ENCODE data around the gene PARN. TPM values are rescaled to one million over a fixed set of nuclear protein-coding genes. Genes with fewer than 3 reads are reported as not detected.

PARN gene
- total and polyA plus RNA-seq, 2 of the 4 experiments (the other 2 are of a cell fraction) = 24.6 to 25.1 TPM

DNA sequence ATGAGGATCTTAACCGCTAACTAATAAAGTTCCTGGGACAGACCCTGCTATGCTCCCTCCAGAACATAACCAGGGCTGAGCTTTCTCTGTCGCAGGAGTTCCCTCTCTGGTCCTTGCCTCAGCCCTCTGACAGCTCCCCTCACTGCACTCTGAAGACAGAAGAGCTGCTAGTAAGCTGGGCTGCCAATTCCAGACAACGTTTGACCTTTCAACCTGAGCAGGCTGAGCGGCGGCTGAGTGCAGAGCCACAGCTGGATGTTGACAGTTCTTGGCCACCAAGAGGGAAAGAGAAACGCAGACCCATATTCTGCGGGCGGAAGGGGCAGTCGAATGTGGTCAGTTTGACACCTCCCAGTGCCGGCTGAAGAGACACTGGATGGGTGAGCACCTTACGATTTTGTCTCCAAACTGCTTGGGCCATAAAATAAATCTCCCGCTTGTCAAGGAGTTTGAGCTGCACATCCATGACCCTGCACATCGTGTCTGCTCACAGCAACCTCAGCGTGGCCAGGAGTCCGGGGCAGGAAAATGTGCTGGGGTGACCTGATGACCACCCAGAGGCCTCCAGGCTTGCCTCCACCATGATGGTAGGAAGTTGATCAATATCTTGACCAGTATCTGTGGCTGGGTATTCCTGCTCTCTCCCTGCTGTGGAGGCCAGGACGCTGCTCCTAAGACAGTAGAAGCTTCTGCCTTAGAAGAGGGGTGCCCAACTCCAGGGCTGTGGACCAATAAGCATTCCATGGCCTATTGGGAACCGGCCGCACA is 209.2 kb downstream of the PARN start:
- no peak overlapping the region for H4K91ac ChIP-seq (ENCODE audit: insufficient read depth, low read depth, low read length)
- H3K4me2 ChIP-seq (ENCODE audit: low read depth, low read length) = no peak overlapping the region
- no peak overlapping the region for H3K56ac ChIP-seq (ENCODE audit: extremely low read depth, insufficient read depth, low read length)
- H3K27me3 ChIP-seq (ENCODE audit: control insufficient read depth, insufficient read depth, low read length) = no peaks in the 10 kb centered on the region
- H2AFZ ChIP-seq (replicated peaks; ENCODE audit: low read length, poor library complexity) = no peak overlapping the region
- POLR2A ChIA-PET (ENCODE audit: unreplicated experiment) = no interaction called here
- no peak overlapping the region for H3K9ac ChIP-seq (ENCODE audit: low read depth, low read length)
- TF ChIP-seq MXI1 (IDR thresholded peaks at IDR 0.05; ENCODE audit: borderline replicate concordance, low read depth, low read length) (no peak), RCOR1 (IDR thresholded peaks at IDR 0.05; ENCODE audit: insufficient replicate concordance, low read length) (no peak), FOS (IDR thresholded peaks at IDR 0.05; ENCODE audit: low read depth, low read length) (no peak)
- TF ChIP-seq, protein P1, sequence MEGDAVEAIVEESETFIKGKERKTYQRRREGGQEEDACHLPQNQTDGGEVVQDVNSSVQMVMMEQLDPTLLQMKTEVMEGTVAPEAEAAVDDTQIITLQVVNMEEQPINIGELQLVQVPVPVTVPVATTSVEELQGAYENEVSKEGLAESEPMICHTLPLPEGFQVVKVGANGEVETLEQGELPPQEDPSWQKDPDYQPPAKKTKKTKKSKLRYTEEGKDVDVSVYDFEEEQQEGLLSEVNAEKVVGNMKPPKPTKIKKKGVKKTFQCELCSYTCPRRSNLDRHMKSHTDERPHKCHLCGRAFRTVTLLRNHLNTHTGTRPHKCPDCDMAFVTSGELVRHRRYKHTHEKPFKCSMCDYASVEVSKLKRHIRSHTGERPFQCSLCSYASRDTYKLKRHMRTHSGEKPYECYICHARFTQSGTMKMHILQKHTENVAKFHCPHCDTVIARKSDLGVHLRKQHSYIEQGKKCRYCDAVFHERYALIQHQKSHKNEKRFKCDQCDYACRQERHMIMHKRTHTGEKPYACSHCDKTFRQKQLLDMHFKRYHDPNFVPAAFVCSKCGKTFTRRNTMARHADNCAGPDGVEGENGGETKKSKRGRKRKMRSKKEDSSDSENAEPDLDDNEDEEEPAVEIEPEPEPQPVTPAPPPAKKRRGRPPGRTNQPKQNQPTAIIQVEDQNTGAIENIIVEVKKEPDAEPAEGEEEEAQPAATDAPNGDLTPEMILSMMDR (conservative IDR thresholded peaks at IDR 0.05; ENCODE audit: low read depth, low read length) = no peak
- TF ChIP-seq, protein P2, sequence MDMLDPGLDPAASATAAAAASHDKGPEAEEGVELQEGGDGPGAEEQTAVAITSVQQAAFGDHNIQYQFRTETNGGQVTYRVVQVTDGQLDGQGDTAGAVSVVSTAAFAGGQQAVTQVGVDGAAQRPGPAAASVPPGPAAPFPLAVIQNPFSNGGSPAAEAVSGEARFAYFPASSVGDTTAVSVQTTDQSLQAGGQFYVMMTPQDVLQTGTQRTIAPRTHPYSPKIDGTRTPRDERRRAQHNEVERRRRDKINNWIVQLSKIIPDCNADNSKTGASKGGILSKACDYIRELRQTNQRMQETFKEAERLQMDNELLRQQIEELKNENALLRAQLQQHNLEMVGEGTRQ (IDR thresholded peaks at IDR 0.05; ENCODE audit: low read depth, low read length) = no peak
- H3K4me1 ChIP-seq (ENCODE audit: control insufficient read depth, insufficient read depth, low read length) = peaks cover 3% of the 10 kb centered on the region; the same call in 1 of the 2 replicates
- H4K20me1 ChIP-seq (ENCODE audit: insufficient read depth, low read length) = no peaks in the 10 kb centered on the region
- BruUV-seq (replicated peaks) = no TSS peak
- H2BK5ac ChIP-seq (ENCODE audit: low read depth, low read length, poor library complexity, severe bottlenecking) = no peak overlapping the region
- ATAC-seq (ENCODE audit: low read depth) (no peak; the same call in 1 of the 2 replicates), DNase-seq (no peak)
- H3K9me1 ChIP-seq (ENCODE audit: insufficient read depth, low read length) = no peaks in the 10 kb centered on the region; the same call in 1 of the 2 replicates
- 57% methylated on average over 3 of the region's 18 CpGs; no CpG with 5 or more reads in 1 of the 2 experiments for WGBS, 2 experiments (ENCODE audit: extremely low coverage in 2 of 2, insufficient read length in 1 of 2)
- H3K27ac ChIP-seq (ENCODE audit: insufficient read depth, low read length) = no peak overlapping the region
- H3K18ac ChIP-seq (ENCODE audit: low read depth, low read length) = no peak overlapping the region
- H2BK15ac ChIP-seq (ENCODE audit: low read depth, low read length) = no peak overlapping the region
- peaks cover 4% of the 10 kb centered on the region for H3K9me3 ChIP-seq (ENCODE audit: control insufficient read depth, insufficient read depth, low read length)
- H3K4ac ChIP-seq (ENCODE audit: low read depth, low read length) = no peak overlapping the region
- no peak overlapping the region for H2AK5ac ChIP-seq (ENCODE audit: low read depth, low read length)
- H2BK20ac ChIP-seq (ENCODE audit: low read depth, low read length) = no peak overlapping the region
- in situ Hi-C loops (cut with MboI; ENCODE audit: low sequenced_read_pairs) = no loop called here
- H2AK9ac ChIP-seq (replicated peaks; ENCODE audit: low read depth, low read length, poor library complexity) = no peak overlapping the region
- intact Hi-C loops (cut with micrococcal nuclease) = no loop called here
- H3K14ac ChIP-seq (replicated peaks; ENCODE audit: low read depth, low read length) = no peak overlapping the region
- H2BK120ac ChIP-seq (ENCODE audit: low read depth, low read length) = no peak overlapping the region
- no peak overlapping the region for H4K8ac ChIP-seq (ENCODE audit: low read depth in 2 of 2, low read length in 2 of 2)
- no peak overlapping the region for H3K23ac ChIP-seq (ENCODE audit: low read depth, low read length)
- H3K36me3 ChIP-seq (ENCODE audit: control insufficient read depth, insufficient read depth, low read length) = no peaks in the 10 kb centered on the region
- CTCF ChIA-PET = no interaction called here
- dilution Hi-C loops (cut with HindIII; ENCODE audit: low sequenced_read_pairs, unreplicated experiment) = no loop called here
- H3K4me3 ChIP-seq (ENCODE audit: insufficient read depth, low read depth, low read length) = no peak overlapping the region
- H4K5ac ChIP-seq (ENCODE audit: low read depth, low read length) = no peak overlapping the region
- no peaks in the 10 kb centered on the region for H3K79me1 ChIP-seq (ENCODE audit: low read depth in 1 of 2, low read length in 2 of 2)
